AG09309 (cell line): ENCODE measurements around the gene VAT1L.

Experiments
- DNase-seq: peaks from one replicate; pipeline ENCODE4 v3.0.0-alpha.2; 2010; ENCODE audit warnings: low read depth
- H3K4me3 ChIP-seq: 2 replicates; pipeline ENCODE4 v1.5.1; 2011; ENCODE audit warnings: mild to moderate bottlenecking, low read depth, low read length, moderate library complexity; ENCODE audit not compliant: control insufficient read depth
- TF ChIP-seq, protein P1 (sequence below): IDR thresholded peaks from 2 replicates; pipeline ENCODE4 v1.5.1; 2011; ENCODE audit warnings: mild to moderate bottlenecking, low read depth, low read length, inconsistent platforms; ENCODE audit not compliant: insufficient read depth, control insufficient read depth; ENCODE audit errors: missing control alignments

The VAT1L gene

DNA sequence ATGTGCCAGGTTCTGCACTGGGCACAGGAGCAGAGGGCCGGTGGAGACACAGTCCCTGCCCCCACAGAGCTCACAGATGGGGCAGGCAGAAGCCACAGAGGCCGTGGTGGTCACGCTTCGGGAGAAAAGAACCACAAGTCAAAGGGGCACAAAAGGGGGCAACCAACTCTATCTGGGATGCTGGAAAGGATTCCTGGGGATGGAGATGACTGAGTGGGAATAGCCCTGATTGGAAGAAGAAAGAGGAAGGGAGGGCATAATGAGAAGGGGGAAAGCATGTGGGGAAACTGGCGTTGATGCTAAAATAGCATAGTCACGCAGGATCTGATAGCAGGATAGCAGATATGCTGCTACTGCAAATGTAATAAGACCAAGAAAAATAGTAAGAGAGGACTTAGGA, 69.7 kb downstream of the VAT1L start:
- no peak for DNase-seq
- TF ChIP-seq, protein P1, sequence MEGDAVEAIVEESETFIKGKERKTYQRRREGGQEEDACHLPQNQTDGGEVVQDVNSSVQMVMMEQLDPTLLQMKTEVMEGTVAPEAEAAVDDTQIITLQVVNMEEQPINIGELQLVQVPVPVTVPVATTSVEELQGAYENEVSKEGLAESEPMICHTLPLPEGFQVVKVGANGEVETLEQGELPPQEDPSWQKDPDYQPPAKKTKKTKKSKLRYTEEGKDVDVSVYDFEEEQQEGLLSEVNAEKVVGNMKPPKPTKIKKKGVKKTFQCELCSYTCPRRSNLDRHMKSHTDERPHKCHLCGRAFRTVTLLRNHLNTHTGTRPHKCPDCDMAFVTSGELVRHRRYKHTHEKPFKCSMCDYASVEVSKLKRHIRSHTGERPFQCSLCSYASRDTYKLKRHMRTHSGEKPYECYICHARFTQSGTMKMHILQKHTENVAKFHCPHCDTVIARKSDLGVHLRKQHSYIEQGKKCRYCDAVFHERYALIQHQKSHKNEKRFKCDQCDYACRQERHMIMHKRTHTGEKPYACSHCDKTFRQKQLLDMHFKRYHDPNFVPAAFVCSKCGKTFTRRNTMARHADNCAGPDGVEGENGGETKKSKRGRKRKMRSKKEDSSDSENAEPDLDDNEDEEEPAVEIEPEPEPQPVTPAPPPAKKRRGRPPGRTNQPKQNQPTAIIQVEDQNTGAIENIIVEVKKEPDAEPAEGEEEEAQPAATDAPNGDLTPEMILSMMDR: no peak
- no peak overlapping the region for H3K4me3 ChIP-seq

DNA sequence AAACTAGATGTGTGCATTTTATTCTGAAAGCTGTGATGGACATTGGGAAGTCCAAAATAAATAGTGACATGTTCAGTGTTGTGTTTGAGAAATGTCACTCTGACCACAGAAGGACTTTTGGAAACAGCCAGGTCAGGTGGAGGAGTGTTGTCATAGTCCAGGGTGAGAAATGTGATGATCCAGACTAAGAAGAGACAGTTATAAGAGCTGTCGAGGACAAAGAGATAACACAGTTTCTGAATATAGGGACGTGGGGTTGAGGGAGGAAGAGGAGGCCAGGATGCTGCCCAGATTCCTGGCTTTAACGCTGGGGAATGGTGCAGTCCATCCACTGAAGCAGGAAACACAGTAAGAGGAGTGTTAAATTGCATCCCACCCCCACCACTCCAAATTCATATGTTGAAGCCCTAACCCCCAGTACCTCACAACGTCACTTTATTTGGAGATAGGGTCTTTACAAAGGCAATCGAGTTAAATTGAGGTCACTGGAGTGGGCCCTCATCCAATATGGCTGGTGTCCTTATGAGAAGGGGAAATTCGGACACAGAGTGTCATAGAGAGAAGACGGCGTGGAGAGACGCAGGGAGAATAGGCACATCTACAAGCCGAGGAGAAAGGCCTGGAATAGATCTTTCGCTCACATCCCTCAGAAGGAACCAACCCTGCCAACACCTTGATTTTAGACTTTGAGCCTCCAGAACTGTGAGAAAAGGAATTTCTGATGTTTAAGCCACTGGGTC, 71.3 kb downstream of the VAT1L start:
- DNase-seq: no peak
- no peak overlapping the region for H3K4me3 ChIP-seq
- TF ChIP-seq, protein P1: no peak

DNA sequence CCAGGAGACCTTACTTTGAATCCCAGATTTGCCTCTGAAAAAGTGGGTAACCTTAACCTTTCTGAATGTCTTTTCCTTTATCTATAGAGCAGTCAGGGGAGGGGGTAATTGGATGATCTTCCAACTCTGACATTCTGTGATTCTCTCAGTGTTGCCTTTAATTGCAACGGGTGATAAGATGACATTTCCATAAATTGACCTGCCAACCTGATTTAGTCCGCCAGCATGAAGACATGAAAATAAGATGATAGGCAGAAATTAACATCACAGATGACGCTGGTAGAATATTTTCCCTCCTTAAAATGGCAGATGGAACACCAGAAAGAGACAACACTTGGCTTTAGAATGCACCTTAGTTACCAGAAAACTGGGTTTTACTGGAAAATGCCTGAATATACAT, 72.6 kb downstream of the VAT1L start:
- no peak overlapping the region for H3K4me3 ChIP-seq
- no peak for DNase-seq

DNA sequence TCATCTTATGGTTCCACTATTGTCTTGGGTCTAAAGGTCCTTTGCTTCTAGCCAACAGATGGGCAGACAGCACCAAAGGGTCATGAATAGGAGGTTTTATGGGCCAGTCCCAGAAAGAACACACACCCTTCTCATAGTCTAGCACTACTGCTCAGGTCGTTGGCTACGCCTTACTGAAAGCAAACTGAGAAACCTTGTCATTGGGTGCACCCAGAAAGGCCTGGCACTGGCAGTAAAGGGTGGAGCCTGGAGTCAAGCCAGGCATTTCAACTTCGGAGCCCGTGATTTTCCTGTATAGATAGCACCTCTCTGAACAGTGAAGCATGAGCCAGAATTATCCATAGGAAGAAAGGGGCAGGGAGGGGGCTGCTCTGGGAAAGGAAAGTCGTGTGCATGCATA, 74.9 kb downstream of the VAT1L start:
- no peak for DNase-seq
- TF ChIP-seq, protein P1: no peak
- H3K4me3 ChIP-seq: no peak overlapping the region

More for the DNA sequence above, 72.6 kb downstream of the VAT1L start:
- TF ChIP-seq, protein P1: no peak

DNA sequence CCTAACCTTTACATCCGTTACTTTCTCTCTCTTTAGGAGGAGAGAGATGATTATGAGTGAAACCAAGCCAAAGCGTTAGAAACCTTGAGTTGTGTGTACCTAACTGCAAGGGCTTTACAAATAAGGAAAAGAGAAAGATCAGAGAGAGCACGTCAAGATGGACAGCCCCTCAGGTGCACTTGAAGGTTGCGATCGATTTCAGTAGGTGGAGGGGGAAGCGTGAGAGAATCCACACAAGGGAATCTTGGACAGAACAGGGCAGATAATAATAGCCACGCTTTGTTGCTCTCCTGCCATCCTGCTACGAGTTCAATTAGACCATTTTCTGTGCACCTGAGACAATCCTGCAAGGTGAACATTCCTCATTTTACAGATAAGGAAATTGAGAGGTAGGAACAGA, 78.4 kb downstream of the VAT1L start:
- TF ChIP-seq, protein P1: no peak
- DNase-seq: no peak
- no peak overlapping the region for H3K4me3 ChIP-seq

DNA sequence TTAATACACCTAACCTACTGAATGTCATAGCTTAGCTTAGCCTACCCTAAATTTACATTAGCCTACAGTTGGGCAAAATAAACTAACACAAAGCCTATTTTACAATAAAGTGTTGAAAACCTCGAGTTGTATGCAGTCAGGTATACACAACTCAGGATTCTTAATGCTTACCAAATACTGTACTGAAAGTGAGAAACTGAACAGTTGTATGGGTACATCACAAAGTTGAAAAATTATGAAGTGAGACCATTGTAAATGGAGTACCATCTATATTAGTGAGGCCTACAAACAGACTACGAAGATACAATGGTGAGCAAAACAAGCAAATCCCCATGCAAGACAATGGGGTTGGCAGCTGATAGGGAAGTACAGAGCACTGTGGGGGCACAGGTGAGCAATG, 79.7 kb downstream of the VAT1L start:
- TF ChIP-seq, protein P1: no peak
- H3K4me3 ChIP-seq: no peak overlapping the region
- DNase-seq: no peak
